Measurements from ENCODE around the gene PLCH1.

DNA sequence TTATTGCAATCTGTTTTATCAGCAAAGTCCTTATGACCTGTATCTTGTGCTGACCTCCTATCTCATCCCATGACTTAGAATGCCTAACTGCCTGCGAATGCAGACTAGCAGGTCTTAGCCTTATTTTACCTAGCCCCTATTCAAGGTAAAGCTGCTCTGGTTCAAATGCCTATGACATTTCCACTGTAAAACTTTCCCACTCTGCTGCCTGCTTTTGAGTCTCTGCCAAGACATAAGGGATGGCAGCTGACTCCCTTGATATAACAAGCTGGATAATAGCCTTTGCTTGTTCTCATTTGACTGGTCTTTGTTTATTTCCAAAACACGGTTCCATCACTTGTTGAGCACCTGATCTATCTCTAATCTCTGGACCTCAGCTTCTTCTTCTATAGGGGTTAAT is 319.5 kb downstream of the PLCH1 start:
- TF ChIP-seq, protein P1, sequence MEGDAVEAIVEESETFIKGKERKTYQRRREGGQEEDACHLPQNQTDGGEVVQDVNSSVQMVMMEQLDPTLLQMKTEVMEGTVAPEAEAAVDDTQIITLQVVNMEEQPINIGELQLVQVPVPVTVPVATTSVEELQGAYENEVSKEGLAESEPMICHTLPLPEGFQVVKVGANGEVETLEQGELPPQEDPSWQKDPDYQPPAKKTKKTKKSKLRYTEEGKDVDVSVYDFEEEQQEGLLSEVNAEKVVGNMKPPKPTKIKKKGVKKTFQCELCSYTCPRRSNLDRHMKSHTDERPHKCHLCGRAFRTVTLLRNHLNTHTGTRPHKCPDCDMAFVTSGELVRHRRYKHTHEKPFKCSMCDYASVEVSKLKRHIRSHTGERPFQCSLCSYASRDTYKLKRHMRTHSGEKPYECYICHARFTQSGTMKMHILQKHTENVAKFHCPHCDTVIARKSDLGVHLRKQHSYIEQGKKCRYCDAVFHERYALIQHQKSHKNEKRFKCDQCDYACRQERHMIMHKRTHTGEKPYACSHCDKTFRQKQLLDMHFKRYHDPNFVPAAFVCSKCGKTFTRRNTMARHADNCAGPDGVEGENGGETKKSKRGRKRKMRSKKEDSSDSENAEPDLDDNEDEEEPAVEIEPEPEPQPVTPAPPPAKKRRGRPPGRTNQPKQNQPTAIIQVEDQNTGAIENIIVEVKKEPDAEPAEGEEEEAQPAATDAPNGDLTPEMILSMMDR (IDR thresholded peaks at IDR 0.05): no peak
- TF ChIP-seq POLR2AphosphoS5 (IDR thresholded peaks at IDR 0.05; ENCODE audit: insufficient read depth in 1 of 2, low read depth in 1 of 2) (no peak), POLR2A (IDR thresholded peaks at IDR 0.05) (no peak)
